Measurements from ENCODE around the gene EFCC1.
"Not testable (repeated sequence)": the region's sequence is repeated elsewhere in the genome, so short reads cannot be mapped to it uniquely, and the experiment has no call there.

EFCC1 gene

DNA sequence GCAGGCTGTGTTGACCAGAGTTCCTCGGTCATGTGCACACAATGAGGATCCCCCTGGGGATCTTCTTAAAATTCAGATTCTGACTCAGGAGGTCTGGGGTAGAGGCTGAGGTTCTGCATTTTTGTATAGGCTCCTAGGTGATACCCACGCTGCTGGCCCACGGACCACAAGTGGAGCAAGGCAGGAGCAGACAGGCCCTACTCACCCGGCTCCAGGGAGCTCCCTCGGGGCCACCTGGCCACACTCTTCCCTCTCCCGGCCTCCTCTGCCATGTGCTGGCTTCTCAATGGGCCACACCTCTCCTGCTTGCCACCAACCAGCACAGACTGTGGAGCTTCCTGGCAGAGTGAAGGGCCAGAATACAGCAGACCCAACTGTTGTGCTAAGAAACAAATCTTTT is 83.4 kb downstream of the EFCC1 start:
- DNase-seq = no peak

DNA sequence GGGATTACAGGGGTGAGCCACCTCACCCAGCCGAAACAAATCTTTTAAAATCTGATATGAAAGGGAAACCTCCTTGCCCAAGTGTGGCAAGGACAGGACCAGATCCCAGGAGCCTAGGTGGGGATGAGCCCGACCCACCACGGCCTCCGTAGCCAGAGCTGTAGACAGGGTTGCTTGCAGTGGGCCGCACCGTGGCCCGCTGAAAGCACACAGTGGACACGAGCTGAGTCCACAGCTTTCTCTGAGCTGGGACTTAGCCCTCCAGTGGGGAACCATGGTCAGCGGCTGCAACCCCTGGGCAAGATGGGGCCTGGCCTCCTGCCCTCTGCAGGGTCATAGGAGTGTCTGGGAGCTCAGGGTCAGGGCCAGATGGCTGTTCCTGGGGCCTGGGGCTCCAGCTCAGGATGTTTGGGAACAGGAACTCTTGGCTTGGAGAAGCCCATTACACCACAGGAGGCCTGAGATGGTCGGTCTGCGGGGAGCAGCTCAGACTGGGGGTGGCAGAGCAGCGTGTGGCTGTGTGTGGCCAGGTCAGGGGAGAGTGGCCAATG is 84.1 kb downstream of the EFCC1 start:
- DNase-seq = no peak

- DNase-seq = no peak
Observed at GRCh38 chr3:129085818-129086217, 84.7 kb downstream of the EFCC1 start.

DNA sequence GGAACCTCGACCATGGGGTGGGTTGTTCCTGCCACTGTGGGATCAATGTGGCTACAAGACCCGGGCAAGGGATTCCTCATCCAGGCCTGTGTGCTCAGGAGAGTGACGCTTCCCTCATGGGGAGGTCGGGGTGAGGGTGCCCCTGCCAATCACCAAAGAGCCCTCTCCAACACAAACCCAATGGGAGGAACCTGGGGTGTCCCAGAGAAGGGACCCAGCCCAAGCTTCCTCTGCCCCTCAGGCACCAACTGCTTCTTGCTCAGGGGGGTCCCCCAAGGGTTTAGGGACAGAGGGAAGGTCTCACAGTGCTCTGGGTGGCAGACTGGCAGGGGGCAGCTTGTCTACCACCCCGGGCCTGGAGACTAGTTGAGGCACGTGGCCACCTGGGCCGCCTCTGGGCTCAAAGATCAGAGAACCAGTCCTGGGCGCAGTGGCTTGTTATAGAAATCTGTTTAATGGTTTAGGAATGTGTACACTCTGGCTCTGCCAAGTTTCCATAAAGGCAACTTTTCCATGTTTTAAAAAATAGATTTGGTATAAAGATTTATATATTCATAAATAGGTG is 86.1 kb downstream of the EFCC1 start:
- DNase-seq = no peak

- peak; percentile 22 to 31 for DNase-seq
Observed at GRCh38 chr3:129087904-129088303, 86.8 kb downstream of the EFCC1 start.

DNA sequence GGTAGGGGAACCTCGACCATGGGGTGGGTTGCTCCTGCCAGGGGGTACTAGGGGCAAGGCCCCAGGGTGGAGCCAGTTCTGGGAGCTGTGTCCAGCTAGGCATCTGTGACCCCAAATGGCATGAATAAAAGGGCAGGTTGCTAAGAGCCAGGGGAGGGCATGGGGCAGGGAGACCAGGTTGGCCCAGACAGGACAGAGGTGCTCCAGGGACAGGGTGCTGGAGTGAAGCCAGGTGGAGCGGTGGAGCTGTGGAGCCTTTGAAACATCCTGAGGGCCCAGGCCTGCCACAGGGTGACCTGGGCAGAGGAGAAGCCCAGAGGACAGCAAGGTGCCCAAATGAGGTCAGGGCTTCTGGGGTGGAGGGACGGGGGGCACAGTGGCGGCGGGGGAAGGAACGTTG is 87.2 kb downstream of the EFCC1 start:
- not testable (repeated sequence) for DNase-seq
